ENCODE data around the gene CLIC1.

Gene CLIC1

GRCh38 chr6:31701666-31702404 lies 34.5 kb downstream of the CLIC1 start:
- no peak for DNase-seq (ENCODE audit: low read depth)

DNA sequence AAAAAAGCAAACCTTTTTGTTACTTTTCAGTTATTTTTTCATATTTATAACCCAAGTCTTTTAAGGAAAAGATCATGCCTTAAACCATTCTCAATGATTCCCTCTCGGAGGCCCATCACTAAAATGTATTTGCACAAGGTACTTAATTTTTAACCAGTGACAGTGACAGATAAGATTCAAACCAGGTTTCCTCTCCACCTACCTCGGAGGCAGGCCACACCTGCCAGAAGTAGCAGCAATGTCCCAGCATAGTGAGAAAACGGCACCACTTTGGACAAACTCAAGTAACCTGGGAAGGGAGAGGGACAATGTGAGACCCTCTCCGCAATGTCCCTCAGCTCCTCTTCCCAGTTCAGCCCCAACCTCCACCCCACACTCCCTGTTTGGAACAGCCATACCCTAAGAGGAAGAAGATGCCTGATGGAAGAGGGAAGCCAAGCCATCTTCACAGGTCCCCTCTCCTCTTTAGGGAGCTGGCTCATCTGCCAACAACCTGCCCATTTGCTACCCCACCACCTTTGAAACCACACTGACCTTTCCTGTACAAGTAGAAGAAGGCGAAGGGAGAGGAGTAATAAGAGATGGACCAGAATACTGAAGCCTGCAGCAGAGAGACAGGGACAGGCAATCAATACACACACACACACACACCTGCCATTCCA lies 35.5 kb downstream of the CLIC1 start:
- no peak for DNase-seq (ENCODE audit: low read depth)

GRCh38 chr6:31697555-31697954 lies 38.8 kb downstream of the CLIC1 start:
- DNase-seq (ENCODE audit: low read depth) = no peak

DNA sequence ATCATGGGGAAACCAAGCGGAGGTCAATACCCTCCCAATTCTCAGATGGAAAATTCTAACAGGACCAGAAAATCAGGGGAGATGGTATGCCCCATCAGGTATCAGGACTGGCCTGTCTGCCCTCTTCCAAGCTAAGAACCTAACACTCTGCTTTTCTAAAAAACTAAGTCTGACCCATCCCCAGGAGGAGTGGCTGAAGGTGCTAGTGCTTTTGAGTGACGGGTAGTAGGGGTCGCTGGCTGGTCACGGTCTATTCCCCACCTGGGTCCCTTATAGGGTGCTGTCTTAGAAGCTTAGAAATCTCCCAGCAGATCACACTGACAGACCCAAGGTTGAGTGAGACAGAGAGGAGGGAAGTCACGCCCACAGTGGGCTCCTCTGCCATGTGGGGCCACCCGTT lies 42.8 kb downstream of the CLIC1 start:
- DNase-seq (ENCODE audit: low read depth) = no peak

- no peak for DNase-seq (ENCODE audit: low read depth)
Measured at GRCh38 chr6:31692886-31693285, 43.4 kb downstream of the CLIC1 start.

DNA sequence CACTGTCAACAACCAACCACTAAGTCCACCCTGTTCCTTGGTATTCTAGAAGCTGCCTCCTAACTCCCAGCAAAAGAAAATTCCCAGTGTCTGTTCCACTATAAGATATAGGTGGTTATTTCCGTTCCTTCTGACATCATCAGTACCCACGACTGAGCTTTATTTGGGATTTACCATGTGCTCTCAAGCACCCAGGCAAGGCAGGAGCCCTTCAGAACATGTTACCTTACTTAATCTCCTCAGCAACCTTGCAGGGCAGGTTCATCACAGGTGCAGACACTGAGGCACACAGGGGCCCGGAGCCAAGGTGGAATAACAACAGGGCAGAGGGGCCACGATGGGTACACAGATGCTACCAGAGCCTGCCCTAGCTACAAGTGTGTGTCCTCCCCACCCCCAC lies 44.0 kb downstream of the CLIC1 start:
- no peak for DNase-seq (ENCODE audit: low read depth)

GRCh38 chr6:31691564-31692108 lies 44.7 kb downstream of the CLIC1 start:
- DNase-seq (ENCODE audit: low read depth) = no peak

DNA sequence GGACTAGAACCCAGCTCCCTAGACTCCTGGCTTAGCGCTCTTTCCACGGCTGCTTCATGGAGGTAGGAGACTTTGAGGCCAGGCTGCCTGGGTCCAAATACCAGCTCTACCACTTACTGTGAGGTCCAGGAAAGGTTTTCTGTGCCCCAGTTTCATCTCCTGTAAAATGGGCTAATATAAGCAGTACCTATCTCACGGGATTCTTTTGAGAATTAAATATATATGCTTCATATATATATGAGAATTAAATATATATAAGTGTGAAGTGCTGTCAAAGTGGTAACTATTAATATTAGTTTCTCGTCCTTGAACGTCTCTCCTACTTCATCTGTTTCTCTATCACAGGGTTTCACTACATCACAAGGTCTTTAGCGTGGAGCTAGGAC lies 45.3 kb downstream of the CLIC1 start:
- DNase-seq (ENCODE audit: low read depth) = no peak

DNA sequence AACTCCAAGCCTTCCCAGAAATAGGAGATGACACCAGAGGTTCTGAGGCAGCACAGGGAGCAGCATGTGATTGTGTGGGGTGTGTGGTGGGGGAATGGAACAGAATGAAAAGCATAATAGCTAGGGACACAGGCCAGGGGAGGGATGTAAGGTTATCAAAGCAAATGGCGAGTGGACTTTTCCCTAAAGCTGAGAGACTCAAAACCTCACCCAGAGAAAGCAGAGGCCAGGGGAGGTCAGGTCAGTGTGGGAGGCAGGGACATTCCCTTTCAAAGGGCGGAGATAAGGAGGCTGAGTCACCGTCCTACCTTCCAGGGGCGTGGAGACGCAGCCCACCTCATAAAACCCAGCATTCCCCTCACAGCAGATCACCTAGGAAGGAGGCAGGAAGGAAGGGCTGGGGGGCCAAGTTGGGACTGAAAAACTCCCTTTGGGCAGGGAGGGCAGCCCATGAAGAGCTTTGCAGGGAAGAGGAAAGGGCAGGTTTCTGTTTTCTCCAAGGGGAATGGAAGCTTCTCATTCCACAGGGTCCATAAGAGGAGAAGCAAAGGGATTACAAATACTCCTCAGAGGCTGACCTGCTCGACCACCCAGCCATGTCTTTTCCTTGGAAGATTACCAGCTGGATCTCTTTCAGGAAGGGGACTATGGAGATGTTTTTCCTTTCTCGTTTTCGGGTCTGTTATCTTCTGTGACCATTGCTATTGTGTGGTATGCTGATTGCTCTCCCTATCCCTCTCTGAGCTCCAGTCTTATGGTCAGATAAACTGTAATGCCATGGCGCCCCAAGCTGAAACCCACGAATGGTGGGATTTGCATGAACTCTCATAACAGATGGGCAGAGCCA lies 45.9 kb downstream of the CLIC1 start:
- no peak for DNase-seq (ENCODE audit: low read depth)

DNA sequence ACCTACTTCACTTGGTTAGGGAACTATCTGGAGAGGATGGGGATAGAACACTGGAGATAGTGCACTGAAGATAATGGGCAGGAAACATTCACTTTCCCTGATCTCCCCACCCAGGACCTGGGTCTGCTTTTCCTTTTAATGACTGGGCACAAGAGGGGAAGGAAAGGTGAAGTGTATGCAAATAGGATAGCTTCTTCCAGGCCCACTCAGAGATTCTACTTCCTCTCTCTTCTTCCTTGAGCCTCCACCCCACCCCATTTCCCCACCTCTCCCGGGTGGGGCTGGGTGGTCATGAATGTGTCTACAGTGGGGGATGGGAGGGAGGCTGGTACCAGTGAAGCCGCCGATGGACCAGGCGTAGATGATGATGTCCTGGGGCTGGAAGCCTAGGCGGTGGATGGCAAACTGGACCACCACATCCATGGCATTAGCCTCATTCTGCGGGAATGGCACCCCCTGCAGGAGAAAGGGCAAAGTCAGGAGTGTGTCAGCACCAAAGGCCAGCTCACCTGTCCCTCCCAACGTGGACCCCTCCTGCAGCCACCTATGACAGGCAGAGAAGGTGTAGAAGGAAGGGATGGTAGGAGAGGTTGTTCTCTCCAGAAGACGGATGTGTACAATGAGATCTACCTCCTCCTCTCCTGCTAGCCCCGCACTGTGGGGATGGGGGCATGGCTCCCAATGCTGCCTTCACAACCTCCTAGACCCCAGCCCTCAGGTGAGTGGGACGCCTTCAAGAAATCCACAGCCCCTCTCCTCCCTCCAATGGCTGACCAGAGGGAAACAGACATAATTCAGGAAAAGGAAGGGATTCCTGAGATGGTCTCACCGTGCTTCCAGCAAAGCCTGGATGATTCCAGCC lies 46.9 kb downstream of the CLIC1 start:
- no peak for DNase-seq (ENCODE audit: low read depth)

DNA sequence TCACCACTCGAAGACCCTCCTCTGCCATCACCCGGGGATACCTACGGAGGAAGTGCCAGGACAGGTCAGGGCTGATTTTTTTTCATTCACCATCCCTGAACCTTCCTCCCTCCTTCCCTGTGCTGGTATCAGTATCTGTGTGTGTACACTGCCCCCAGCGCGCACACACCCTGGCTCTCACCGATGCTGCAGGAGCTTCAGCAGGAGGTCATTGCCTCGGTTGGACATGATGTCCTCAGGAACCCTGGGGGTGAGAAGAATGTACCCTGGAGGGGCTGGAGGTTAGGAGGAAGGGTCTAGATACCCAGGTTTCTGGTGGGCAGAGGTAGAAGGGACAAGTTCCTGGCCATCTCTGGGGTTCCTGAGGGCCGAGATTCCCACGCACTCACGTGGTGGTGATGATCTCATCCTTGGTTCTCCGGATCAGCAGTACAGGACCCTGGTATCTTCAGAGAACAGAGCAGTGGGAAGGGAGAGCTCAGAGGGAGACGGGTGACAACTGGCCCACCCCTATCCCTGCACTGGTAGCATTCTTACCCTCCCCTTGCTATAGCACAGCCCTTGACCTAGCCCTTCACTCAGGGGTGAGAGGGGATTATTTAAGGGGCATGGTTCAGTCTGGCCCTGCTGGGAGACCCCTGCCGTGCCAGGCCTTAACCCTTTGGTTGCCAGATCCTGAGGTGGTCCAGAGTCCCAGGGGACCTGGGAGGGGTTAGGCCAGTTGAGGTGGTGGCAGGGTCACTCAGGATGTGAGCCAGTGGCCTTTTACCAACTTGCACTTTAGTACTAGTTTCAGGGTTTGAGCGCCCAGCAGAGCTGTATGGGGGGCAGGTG lies 48.3 kb downstream of the CLIC1 start:
- DNase-seq (ENCODE audit: low read depth) = no peak

- no peak for DNase-seq (ENCODE audit: low read depth)
Measured at GRCh38 chr6:31687321-31687720, 49.0 kb downstream of the CLIC1 start.

DNA sequence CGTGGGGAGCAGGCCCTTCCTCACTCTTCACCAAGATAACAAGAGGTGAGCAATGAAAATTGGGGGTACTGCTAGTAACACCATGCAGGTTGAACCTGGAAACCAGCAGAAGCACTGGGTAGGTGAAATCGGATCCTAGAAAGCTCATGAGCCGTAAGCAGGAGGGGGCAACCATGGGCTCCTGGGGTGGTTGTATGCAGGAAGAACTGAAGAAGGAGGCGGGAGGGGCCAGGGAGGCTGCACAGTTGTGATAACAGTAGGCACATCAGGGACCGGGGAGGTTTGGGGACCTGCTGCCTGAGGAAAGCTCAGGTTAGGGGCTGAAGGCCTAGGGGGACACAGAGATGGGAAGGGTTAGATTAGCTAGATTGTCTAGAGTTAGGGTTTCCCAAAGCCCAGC lies 49.8 kb downstream of the CLIC1 start:
- DNase-seq (ENCODE audit: low read depth) = no peak

DNA sequence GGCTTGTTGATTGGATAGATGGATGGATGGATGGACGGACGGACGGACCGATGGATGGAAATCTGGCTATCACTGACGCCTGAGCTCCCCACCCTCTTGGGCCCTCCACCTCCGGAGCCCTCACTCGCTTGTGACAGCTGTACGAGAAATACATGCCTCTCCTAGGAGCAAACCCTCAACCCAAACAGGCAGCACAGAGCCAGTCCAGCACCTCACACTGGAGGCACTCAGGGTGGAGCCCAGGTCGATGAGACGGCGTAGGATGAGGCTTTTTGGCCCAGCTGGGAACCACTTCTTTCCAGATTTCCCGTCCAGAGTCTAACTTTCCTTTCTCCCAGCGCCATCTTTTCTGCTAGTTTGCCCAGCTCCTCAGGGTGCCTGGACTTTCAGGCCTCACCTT lies 52.7 kb downstream of the CLIC1 start:
- DNase-seq (ENCODE audit: low read depth) = no peak

GRCh38 chr6:31681135-31681671 lies 55.1 kb downstream of the CLIC1 start:
- DNase-seq (ENCODE audit: low read depth) = no peak
